ENCODE data around the gene SUGP2. TPM values are rescaled to one million over a fixed set of nuclear protein-coding genes. Genes with fewer than 3 reads are reported as not detected.

The SUGP2 gene
- total and polyA plus RNA-seq, 2 experiments from 2014 or later = 102 to 109 TPM

DNA sequence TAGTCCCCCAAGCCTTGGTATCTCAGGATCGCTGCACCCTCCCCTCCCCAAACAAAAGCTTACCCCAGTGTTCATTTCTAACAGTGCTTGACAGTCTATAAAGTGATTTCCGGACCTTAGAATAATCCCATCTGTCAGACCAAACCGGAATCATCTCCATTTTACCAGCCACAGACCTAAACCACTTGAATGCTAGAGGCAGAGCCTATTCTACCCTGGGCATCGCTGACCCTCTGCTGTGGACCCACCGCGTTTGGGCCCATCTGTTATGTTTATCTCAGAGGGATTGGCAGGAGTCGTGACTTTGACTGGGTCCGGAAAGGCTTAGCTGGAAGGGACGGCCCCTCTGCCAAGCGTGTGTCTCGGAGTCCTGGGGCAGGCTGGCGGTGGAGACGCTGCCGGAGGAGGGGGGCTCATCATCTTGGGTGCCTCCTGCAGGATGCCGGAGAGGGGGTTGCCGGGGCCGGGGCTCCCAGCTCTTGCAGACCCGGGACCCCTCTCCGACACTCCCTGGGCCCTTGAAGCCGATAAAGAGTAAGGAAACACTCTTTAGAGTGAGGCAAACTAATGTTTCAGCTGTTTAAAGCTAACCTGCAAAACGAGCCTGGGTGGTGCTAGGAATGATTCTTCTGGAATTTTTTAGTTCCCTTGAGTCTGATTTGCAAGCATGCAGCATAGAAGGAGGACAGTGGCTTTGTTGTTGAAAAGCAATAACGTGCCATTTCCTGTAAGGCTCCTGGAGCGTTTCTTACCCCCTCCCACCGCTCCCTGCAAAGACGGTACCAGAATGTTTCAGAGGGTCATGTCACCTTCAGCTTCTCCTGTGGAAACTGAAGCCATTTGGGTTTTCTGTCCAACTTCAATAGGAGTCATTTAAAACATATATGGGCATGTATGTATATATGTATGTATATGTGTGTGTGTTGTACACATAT, 31.8 kb upstream of the SUGP2 start:
- H3K27me3 ChIP-seq (ENCODE audit: insufficient read depth) = peaks cover 54% of the 10 kb centered on the region
- no peaks in the 10 kb centered on the region for H3K79me2 ChIP-seq (replicated peaks; ENCODE audit: insufficient read depth)
- H3F3A ChIP-seq (replicated peaks; ENCODE audit: low read depth) = peaks cover 16% of the 10 kb centered on the region
- H3K4me1 Mint-ChIP-seq = peaks cover 20% of the 10 kb centered on the region; the same call in 2 of the 3 replicates
- no peaks in the 10 kb centered on the region; the same call in 2 of the 3 replicates for H3K36me3 Mint-ChIP-seq (ENCODE audit: low read depth)
- H4K20me1 ChIP-seq (replicated peaks; ENCODE audit: insufficient read depth) = peaks cover 5% of the 10 kb centered on the region
- ATAC-seq = no peak
- H3K9me3 Mint-ChIP-seq = no peaks in the 10 kb centered on the region
- no peaks in the 10 kb centered on the region for H3K36me3 ChIP-seq (ENCODE audit: insufficient read depth)
- H3K4me3 ChIP-seq = peak overlapping the region; percentile 55
- peaks cover 11% of the 10 kb centered on the region for H3K4me1 ChIP-seq (ENCODE audit: insufficient read depth)
- TF ChIP-seq, protein P1, sequence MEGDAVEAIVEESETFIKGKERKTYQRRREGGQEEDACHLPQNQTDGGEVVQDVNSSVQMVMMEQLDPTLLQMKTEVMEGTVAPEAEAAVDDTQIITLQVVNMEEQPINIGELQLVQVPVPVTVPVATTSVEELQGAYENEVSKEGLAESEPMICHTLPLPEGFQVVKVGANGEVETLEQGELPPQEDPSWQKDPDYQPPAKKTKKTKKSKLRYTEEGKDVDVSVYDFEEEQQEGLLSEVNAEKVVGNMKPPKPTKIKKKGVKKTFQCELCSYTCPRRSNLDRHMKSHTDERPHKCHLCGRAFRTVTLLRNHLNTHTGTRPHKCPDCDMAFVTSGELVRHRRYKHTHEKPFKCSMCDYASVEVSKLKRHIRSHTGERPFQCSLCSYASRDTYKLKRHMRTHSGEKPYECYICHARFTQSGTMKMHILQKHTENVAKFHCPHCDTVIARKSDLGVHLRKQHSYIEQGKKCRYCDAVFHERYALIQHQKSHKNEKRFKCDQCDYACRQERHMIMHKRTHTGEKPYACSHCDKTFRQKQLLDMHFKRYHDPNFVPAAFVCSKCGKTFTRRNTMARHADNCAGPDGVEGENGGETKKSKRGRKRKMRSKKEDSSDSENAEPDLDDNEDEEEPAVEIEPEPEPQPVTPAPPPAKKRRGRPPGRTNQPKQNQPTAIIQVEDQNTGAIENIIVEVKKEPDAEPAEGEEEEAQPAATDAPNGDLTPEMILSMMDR (conservative IDR thresholded peaks at IDR 0.05; ENCODE audit: low read depth in 2 of 2) = no peak
- no peak for TF ChIP-seq JUNB (IDR thresholded peaks at IDR 0.05; ENCODE audit: unreplicated experiment)
- TF ChIP-seq, protein P2, sequence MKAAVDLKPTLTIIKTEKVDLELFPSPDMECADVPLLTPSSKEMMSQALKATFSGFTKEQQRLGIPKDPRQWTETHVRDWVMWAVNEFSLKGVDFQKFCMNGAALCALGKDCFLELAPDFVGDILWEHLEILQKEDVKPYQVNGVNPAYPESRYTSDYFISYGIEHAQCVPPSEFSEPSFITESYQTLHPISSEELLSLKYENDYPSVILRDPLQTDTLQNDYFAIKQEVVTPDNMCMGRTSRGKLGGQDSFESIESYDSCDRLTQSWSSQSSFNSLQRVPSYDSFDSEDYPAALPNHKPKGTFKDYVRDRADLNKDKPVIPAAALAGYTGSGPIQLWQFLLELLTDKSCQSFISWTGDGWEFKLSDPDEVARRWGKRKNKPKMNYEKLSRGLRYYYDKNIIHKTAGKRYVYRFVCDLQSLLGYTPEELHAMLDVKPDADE (IDR thresholded peaks at IDR 0.05) = no peak
- no peak for TF ChIP-seq ZNF331 (CRISPR knock-in tag; IDR thresholded peaks at IDR 0.05; ENCODE audit: low read depth)
- TF ChIP-seq, protein P3, sequence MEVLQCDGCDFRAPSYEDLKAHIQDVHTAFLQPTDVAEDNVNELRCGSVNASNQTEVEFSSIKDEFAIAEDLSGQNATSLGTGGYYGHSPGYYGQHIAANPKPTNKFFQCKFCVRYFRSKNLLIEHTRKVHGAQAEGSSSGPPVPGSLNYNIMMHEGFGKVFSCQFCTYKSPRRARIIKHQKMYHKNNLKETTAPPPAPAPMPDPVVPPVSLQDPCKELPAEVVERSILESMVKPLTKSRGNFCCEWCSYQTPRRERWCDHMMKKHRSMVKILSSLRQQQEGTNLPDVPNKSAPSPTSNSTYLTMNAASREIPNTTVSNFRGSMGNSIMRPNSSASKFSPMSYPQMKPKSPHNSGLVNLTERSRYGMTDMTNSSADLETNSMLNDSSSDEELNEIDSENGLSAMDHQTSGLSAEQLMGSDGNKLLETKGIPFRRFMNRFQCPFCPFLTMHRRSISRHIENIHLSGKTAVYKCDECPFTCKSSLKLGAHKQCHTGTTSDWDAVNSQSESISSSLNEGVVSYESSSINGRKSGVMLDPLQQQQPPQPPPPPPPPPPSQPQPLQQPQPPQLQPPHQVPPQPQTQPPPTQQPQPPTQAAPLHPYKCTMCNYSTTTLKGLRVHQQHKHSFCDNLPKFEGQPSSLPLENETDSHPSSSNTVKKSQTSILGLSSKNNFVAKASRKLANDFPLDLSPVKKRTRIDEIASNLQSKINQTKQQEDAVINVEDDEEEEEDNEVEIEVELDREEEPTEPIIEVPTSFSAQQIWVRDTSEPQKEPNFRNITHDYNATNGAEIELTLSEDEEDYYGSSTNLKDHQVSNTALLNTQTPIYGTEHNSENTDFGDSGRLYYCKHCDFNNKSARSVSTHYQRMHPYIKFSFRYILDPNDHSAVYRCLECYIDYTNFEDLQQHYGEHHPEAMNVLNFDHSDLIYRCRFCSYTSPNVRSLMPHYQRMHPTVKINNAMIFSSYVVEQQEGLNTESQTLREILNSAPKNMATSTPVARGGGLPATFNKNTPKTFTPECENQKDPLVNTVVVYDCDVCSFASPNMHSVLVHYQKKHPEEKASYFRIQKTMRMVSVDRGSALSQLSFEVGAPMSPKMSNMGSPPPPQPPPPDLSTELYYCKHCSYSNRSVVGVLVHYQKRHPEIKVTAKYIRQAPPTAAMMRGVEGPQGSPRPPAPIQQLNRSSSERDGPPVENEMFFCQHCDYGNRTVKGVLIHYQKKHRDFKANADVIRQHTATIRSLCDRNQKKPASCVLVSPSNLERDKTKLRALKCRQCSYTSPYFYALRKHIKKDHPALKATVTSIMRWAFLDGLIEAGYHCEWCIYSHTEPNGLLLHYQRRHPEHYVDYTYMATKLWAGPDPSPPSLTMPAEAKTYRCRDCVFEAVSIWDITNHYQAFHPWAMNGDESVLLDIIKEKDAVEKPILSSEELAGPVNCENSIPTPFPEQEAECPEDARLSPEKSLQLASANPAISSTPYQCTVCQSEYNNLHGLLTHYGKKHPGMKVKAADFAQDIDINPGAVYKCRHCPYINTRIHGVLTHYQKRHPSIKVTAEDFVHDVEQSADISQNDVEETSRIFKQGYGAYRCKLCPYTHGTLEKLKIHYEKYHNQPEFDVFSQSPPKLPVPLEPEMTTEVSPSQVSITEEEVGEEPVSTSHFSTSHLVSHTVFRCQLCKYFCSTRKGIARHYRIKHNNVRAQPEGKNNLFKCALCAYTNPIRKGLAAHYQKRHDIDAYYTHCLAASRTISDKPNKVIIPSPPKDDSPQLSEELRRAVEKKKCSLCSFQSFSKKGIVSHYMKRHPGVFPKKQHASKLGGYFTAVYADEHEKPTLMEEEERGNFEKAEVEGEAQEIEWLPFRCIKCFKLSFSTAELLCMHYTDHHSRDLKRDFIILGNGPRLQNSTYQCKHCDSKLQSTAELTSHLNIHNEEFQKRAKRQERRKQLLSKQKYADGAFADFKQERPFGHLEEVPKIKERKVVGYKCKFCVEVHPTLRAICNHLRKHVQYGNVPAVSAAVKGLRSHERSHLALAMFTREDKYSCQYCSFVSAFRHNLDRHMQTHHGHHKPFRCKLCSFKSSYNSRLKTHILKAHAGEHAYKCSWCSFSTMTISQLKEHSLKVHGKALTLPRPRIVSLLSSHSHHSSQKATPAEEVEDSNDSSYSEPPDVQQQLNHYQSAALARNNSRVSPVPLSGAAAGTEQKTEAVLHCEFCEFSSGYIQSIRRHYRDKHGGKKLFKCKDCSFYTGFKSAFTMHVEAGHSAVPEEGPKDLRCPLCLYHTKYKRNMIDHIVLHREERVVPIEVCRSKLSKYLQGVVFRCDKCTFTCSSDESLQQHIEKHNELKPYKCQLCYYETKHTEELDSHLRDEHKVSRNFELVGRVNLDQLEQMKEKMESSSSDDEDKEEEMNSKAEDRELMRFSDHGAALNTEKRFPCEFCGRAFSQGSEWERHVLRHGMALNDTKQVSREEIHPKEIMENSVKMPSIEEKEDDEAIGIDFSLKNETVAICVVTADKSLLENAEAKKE (CRISPR knock-in tag; IDR thresholded peaks at IDR 0.05) = no peak
- TF ChIP-seq ZNF114 (CRISPR knock-in tag; IDR thresholded peaks at IDR 0.05) = no peak
- DNase-seq (ENCODE audit: low spot score) = peak; percentile 34
- H2AFZ ChIP-seq = no peak overlapping the region
- H3K27me3 Mint-ChIP-seq (ENCODE audit: insufficient read depth, low read depth, poor library complexity) = peaks cover 43% of the 10 kb centered on the region
- H3K4me2 ChIP-seq = peak overlapping the region; percentile 80
- no peaks in the 10 kb centered on the region for H3K9me2 ChIP-seq (ENCODE audit: insufficient read depth)
- H3K4me3 Mint-ChIP-seq = peak overlapping the region; percentile 72
- no peak overlapping the region for H3K27ac ChIP-seq (ENCODE audit: low read depth)
- no peak overlapping the region for H3K27ac Mint-ChIP-seq

Measured in GM23338 (cell line).